DMS 273 (cell line): ENCODE results near the gene CLDN22.

Experiments
- DNase-seq: peaks from one replicate; lab custom pipeline; 2025; ENCODE audit not compliant: unreplicated experiment; lab: John Stamatoyannopoulos, UW

CLDN22 gene

GRCh38 chr4:183323295-183323694 is 3.2 kb upstream of the CLDN22 start:
- DNase-seq = no peak

- DNase-seq = no peak
Measured at GRCh38 chr4:183322326-183322725, 2.2 kb upstream of the CLDN22 start, which contains the start of gene CLDN24. Gene CLDN24 (minus strand): TSS chr4:183322426. CDS start chr4:183322426, 0 bp downstream.

GRCh38 chr4:183321516-183321915 is 1.4 kb upstream of the CLDN22 start:
- no peak for DNase-seq

GRCh38 chr4:183321079-183321478 is 1.0 kb upstream of the CLDN22 start:
- no peak for DNase-seq

- DNase-seq = no peak
Measured at GRCh38 chr4:183318656-183319055, 1.4 kb downstream of the CLDN22 start.

- no peak for DNase-seq
Measured at GRCh38 chr4:183314806-183315205, 5.3 kb downstream of the CLDN22 start.

- DNase-seq = no peak
Measured at GRCh38 chr4:183314336-183314735, 5.7 kb downstream of the CLDN22 start.

- peak; percentile 31 for DNase-seq
Measured at GRCh38 chr4:183312841-183313240, 7.2 kb downstream of the CLDN22 start.

- DNase-seq = peak; percentile 44
Measured at GRCh38 chr4:183306811-183307210, 13.3 kb downstream of the CLDN22 start.

GRCh38 chr4:183304538-183304937 is 15.5 kb downstream of the CLDN22 start:
- no peak for DNase-seq

- DNase-seq = no peak
Measured at GRCh38 chr4:183304067-183304466, 16.0 kb downstream of the CLDN22 start.

- no peak for DNase-seq
Measured at GRCh38 chr4:183303301-183303700, 16.8 kb downstream of the CLDN22 start.

- DNase-seq = no peak
Measured at GRCh38 chr4:183300655-183301054, 19.4 kb downstream of the CLDN22 start.

GRCh38 chr4:183300070-183300469 is 20.0 kb downstream of the CLDN22 start:
- no peak for DNase-seq

- no peak for DNase-seq
Measured at GRCh38 chr4:183299464-183299863, 20.6 kb downstream of the CLDN22 start.

- no peak for DNase-seq
Measured at GRCh38 chr4:183297675-183298074, 22.4 kb downstream of the CLDN22 start.

GRCh38 chr4:183295711-183296110 is 24.4 kb downstream of the CLDN22 start:
- DNase-seq = no peak

GRCh38 chr4:183291070-183291469 is 29.0 kb downstream of the CLDN22 start:
- DNase-seq = no peak

GRCh38 chr4:183289688-183290087 is 30.4 kb downstream of the CLDN22 start:
- DNase-seq = peak; percentile 2

GRCh38 chr4:183288955-183289354 is 31.1 kb downstream of the CLDN22 start:
- no peak for DNase-seq

- no peak for DNase-seq
Measured at GRCh38 chr4:183287677-183288076, 32.4 kb downstream of the CLDN22 start.

- DNase-seq = no peak
Measured at GRCh38 chr4:183287309-183287659, 32.8 kb downstream of the CLDN22 start.

GRCh38 chr4:183286590-183287308 is 33.3 kb downstream of the CLDN22 start:
- DNase-seq = no peak
